GM21367 (cell line): Measurements from ENCODE around the gene NKX2-2.

Source experiments
- ATAC-seq: cut with Tn5 transposase; IDR thresholded peaks from one replicate; pipeline ENCODE4 v1.9.1; 2021; ENCODE audit not compliant: unreplicated experiment

Gene NKX2-2

DNA sequence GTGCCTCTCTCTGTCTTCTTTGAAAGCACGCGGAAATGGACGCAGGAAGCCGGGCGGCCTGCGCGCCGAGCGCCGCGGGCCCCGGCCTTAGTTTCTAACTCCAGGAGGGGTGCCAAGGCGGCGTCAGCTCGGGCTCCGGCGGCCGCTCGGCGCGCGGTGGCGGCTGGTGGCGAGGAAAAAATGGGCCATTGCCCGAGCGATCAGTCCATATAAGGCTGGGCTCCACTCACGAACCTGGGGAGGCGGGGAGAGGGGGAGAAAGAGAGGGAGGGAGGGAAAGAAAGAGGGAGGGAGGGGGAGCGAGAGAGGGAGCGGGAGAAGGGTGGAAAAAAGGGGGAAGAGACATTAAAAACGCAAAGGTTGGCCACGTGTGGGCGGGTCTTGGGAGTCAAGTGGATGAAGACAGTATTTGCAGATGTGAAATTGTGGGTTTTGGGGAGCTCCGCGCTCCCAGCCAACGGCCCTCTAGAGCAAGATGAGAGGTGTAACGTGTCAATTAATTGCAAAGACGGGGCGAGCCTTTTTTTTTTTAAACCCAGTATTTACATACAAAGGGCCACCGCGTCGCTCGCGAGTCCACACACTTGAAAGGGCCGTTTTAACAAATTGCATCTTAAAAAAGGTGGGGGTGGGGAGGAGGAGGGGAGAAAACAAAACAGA lies at the start of gene NKX2-2:
NKX2-2 (minus strand) TSS at position 184 of the 660 bp plus-strand sequence. CDS start 395 bp downstream, outside the sequence.
- no peak for ATAC-seq

DNA sequence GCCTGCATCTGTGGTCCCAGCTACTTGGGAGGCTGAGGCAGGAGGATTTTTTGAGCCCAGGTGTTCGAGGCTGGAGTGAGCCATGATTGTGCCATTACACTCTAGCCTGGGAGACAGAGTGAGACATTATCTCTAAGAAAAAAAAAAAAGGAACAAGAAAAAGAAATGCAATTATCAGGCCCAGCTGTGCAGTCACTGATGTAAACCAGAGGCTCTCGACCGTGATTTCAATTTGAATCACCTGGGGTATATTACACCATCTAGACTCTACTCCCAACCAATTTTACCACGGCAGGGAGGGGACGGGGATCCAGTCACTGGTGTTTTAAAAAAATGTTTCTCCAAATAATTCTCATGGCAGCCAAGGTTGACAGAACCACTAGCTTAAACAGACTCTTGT lies 48.8 kb upstream of the NKX2-2 start:
- no peak for ATAC-seq

- ATAC-seq = no peak
Observed at GRCh38 chr20:21559305-21559704, 45.4 kb upstream of the NKX2-2 start.

DNA sequence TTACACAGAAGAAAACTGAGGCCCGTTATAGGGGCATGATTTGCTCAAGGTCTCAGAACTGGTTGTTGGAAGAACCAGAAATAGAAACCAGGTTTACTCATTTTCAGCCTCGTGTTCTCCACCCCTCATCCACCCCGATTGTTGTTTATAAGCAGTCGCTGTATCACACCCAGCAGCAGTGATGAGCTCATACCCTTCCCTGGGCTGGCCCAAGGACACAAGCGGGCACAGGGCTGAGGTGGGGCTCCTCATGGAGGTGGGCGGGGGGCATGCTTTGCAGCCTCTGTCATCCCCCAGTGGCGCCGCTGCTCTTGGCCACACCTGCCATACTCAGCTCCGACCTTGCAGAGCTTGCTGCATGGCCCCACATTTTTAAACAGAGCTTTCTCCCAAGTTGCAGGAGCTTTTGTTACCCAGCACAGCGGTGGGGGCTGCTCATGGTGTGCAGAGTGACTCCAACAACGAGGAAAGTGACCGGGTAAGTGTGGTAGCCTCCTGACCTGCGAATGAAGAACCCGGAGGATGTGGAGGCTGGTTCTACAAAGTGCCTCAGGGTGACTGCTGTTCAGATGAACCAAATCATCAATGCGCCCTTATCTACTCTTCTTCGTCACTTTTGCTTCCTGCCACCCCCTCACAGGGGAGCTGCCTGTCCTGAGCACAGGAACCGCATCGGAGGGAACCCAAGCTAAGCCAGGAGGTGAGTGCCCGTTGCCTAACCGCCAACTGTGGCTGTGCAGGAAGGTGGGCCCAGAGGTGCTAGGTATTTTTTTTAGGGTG lies 43.6 kb upstream of the NKX2-2 start:
- ATAC-seq = no peak

- ATAC-seq = no peak
Observed at GRCh38 chr20:21556398-21556797, 42.5 kb upstream of the NKX2-2 start.

DNA sequence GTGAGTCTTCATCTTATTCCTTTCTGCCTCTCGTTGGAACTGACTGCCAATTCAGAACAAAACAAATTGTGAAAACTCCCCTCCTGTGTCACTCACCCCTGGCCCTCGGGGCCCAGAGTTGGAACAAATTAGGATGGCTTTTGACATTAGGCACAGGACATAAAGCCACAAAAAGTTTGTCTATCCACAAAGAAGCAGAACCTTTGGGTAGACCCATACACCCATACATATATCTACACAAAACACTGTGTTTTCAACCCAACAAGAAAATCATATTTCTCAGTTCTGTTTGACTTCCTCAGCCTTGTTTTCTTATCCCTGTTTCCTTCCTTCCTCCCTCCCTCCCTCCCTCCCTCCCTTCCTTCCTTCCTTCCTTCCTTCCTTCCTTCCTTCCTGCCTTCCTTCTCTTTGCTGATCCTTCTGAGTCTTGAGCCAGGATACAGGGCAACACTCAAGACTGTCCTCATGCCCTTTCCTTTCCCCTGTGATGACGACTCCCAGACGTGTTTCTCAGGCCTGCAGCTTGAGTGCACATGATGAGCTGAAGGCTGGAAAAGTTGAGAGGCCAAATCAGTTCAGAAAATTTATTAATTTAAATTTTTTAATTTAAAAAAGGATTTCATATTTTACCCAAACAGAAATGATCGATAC lies 41.7 kb upstream of the NKX2-2 start:
- no peak for ATAC-seq

- no peak for ATAC-seq
Observed at GRCh38 chr20:21554985-21555384, 41.1 kb upstream of the NKX2-2 start.

GRCh38 chr20:21554376-21554890 lies 40.6 kb upstream of the NKX2-2 start:
- ATAC-seq = no peak

DNA sequence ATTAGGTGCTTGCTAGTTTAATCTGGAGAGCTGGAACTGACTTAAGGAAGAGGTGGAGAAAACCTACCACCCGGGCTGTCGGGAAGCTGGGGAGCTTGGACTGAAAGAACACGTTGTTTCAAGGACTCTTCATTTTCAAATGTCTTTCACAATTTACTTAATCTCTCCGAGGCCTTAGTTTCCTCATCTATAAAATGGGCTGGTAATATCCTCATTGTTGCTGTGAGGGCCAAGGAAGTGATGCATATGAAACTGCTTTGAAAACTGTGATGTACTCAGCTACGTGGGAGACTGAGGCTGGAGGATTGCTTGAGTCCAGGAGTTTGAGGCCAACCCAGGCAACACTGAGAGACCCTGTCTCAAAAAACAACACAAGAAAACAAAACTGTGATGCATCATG lies 36.7 kb upstream of the NKX2-2 start:
- no peak for ATAC-seq

- peak; percentile 65 for ATAC-seq
Observed at GRCh38 chr20:21548390-21549035, 34.6 kb upstream of the NKX2-2 start.

DNA sequence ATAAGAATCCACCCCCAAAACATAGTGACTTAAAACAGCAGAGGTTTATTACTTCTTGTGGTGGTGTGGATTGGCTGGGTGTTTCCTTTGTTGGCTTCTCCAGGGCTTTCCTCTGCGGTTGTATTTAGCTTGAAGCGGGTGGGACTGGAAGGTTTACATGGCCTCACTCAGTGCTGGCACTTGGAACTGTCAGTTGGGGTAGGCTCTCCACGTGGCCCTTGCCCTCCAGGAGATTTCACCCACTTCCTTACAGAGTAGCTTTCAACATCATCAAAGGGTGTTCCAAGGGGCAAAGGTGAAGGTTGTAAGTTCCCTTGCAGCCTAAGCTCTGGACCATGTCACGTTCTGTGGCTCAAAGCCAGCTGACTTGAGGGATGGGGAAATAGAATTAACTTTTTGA lies 32.5 kb upstream of the NKX2-2 start:
- ATAC-seq = no peak

DNA sequence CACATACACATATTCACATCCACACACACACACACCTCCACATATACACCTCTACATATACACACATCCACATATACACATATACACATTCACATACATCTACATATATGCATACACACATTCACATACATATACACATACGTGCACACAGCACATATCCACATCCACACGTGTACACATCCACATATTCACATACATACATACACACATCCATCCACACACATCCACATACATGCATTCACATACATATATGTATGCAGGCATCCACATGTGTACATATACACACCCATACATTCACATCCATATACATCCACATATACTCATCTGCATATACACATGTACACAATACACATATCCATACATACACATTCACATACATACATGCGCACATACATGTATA lies 25.6 kb upstream of the NKX2-2 start:
- ATAC-seq = no peak

GRCh38 chr20:21534886-21535285 lies 21.0 kb upstream of the NKX2-2 start:
- no peak for ATAC-seq

DNA sequence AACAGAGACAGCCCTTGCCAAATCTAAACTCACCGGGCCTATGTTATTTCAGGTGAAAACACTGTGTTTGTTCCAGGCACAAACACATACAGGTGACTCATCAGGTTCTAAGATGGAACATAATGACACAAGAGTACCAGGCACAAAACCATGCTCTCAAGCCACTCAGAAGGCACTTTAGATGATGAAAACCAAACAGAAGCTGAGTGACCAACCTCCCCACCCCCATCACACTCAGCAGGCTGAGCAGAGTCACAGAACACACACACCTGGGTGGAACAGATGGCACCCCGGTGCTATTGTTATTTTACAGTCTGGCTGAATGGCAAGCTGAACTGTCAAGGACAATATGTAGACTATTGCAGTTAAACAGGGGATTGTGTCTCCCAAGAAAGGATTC lies 20.6 kb upstream of the NKX2-2 start:
- no peak for ATAC-seq

- ATAC-seq = no peak
Observed at GRCh38 chr20:21529863-21530262, 16.0 kb upstream of the NKX2-2 start.

- ATAC-seq = no peak
Observed at GRCh38 chr20:21528870-21529269, 15.0 kb upstream of the NKX2-2 start.

GRCh38 chr20:21527908-21528307 lies 14.0 kb upstream of the NKX2-2 start:
- no peak for ATAC-seq

GRCh38 chr20:21526776-21527175 lies 12.9 kb upstream of the NKX2-2 start:
- no peak for ATAC-seq

GRCh38 chr20:21523895-21524294 lies 10.0 kb upstream of the NKX2-2 start:
- no peak for ATAC-seq

- no peak for ATAC-seq
Observed at GRCh38 chr20:21523281-21523868, 9.5 kb upstream of the NKX2-2 start.
